Measurements from ENCODE around the gene MAP3K4. TPM values are rescaled to one million over a fixed set of nuclear protein-coding genes. Genes with fewer than 3 reads are reported as not detected.

Gene MAP3K4
- total RNA-seq, 2 donors from 2014 or later, result 32.1 to 42.2 TPM

DNA sequence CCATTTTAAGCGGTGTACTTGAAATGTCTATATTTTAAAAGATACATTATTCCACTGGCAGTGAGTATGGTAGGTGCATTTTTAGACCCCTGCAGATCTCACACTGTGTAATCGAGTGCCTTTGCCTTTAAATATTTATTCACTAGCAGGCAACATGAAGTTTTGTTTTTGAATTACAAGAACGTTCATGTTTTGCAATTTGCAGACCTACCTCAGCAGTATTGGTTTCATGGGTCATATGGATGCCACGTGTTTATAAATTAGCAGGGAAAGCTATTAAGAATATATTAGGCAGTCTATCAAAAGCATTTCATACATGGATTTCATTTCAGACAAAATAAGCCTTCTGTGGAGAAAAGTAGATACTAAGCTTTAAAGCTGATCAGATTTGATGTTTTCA lies 7.2 kb downstream of the MAP3K4 start:
- H3K4me1 ChIP-seq, result no peaks in the 10 kb centered on the region
- no peak overlapping the region for H3K4me3 ChIP-seq
- H3K27me3 ChIP-seq, result no peaks in the 10 kb centered on the region
- H3K9ac ChIP-seq (ENCODE audit: low read depth in 2 of 2, low read length in 2 of 2), result no peak overlapping the region
- intact Hi-C loops (cut with DNase I), result loop anchor here (10.0 kb wide), 1 partner anchor 276 kb away; the partner anchor contains the start of gene AGPAT4
- H3K36me3 ChIP-seq, result no peaks in the 10 kb centered on the region
- no peak for DNase-seq
- TF ChIP-seq CTCF (IDR thresholded peaks at IDR 0.05), result no peak
- H3K9me3 ChIP-seq, result no peaks in the 10 kb centered on the region
- H3K27ac ChIP-seq, result no peak overlapping the region

DNA sequence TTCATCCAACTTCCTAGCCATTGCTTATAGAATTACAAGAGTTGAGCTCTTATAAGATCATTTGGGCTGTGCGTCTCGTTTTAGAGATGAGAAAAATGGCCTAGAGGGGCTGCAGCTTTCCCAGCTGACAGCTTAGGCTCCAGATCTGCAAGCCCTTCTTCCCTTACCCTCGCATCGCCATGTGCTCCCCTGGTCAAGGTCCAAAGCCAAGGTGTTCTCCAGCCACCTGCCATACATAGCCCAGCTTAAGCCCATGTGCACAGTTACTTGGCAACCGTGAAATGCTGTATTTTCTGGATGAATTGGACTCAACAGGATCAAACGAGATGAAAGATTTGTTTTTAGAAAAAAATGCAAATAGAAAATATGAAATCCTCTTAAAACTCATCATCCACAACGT lies 7.9 kb downstream of the MAP3K4 start:
- intact Hi-C loops (cut with DNase I), result loop anchor here (10.0 kb wide), 1 partner anchor 275 kb away; the partner anchor contains the start of gene AGPAT4
- no peak overlapping the region for H3K27ac ChIP-seq
- no peak for TF ChIP-seq CTCF (IDR thresholded peaks at IDR 0.05)
- no peaks in the 10 kb centered on the region for H3K36me3 ChIP-seq
- no peak overlapping the region for H3K9ac ChIP-seq (ENCODE audit: low read depth in 2 of 2, low read length in 2 of 2)
- no peak overlapping the region for H3K4me3 ChIP-seq
- H3K27me3 ChIP-seq, result no peaks in the 10 kb centered on the region
- no peak for DNase-seq
- H3K4me1 ChIP-seq, result no peaks in the 10 kb centered on the region
- no peaks in the 10 kb centered on the region for H3K9me3 ChIP-seq

DNA sequence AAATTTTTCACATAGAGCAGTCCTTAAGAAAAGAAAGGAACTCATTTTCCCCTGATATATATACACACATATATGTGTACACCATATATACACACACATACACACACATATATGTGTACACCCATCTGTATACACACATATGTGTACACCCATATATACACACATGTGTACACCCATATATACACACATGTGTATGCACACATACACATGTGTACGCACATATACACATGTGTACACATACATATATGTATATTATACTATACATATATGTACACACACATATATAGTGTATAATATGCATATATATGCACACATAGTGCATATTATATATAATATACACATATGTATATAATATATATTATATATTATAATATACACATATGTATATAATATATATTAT lies 9.1 kb downstream of the MAP3K4 start:
- Histone ChIP-seq H3K9ac (ENCODE audit: low read depth in 2 of 2, low read length in 2 of 2) (no peak overlapping the region), H3K4me3 (no peak overlapping the region), H3K9me3 (no peaks in the 10 kb centered on the region), H3K4me1 (no peaks in the 10 kb centered on the region), H3K27ac (no peak overlapping the region), H3K27me3 (no peaks in the 10 kb centered on the region), H3K36me3 (no peaks in the 10 kb centered on the region)
- TF ChIP-seq CTCF (IDR thresholded peaks at IDR 0.05), result no peak
- intact Hi-C loops (cut with DNase I), result no loop called here
- no peak for DNase-seq

DNA sequence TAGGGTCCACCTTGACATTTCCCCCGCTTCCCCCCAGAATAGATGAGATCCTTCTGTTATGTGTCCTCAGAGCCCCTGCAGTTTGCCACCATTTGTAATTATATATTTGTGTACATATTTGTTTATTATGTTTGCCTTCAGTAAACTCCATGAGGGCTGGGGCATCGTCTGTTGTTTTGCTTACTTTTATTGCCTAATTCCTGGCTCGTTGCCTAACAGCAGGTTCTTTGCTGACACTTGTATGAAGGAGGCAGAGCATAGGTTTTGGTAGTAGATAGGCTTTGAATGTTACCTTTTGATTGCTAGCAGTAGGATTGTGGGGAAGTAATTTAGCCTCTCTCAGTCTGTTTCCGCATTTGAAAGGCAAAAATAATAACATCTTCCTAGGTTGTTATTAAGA lies 9.9 kb downstream of the MAP3K4 start:
- no peaks in the 10 kb centered on the region for H3K9me3 ChIP-seq
- no peak overlapping the region for H3K4me3 ChIP-seq
- intact Hi-C loops (cut with DNase I), result no loop called here
- H3K27ac ChIP-seq, result no peak overlapping the region
- no peaks in the 10 kb centered on the region for H3K36me3 ChIP-seq
- no peak overlapping the region for H3K9ac ChIP-seq (ENCODE audit: low read depth in 2 of 2, low read length in 2 of 2)
- no peaks in the 10 kb centered on the region for H3K4me1 ChIP-seq
- TF ChIP-seq CTCF (IDR thresholded peaks at IDR 0.05), result no peak
- no peaks in the 10 kb centered on the region for H3K27me3 ChIP-seq
- DNase-seq, result no peak

GRCh38 chr6:161003336-161003735 lies 11.8 kb downstream of the MAP3K4 start:
- no peaks in the 10 kb centered on the region for H3K36me3 ChIP-seq
- no peak for DNase-seq
- H3K9ac ChIP-seq (ENCODE audit: low read depth in 2 of 2, low read length in 2 of 2), result no peak overlapping the region
- no peaks in the 10 kb centered on the region for H3K4me1 ChIP-seq
- intact Hi-C loops (cut with DNase I), result no loop called here
- H3K27ac ChIP-seq, result no peak overlapping the region
- no peak overlapping the region for H3K4me3 ChIP-seq
- no peaks in the 10 kb centered on the region for H3K9me3 ChIP-seq
- TF ChIP-seq CTCF (IDR thresholded peaks at IDR 0.05), result no peak
- H3K27me3 ChIP-seq, result no peaks in the 10 kb centered on the region

DNA sequence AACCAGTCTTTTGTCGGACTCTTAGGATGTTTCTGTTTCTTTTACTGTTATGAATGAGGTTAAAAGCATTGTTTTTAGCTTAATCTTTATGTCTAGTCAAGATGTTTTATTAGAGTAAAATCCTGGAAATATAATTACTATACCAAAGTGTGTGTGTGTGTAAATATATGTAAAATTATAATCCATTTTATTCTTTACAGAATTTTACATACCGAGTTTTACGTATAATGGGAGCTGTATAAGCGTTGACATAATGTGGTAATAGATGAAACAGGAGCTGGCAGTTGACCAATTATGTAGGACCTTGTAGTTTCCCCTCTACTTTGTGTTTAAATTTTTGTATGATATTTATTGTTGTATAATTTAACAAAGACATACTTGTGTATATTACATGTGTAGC lies 16.7 kb downstream of the MAP3K4 start:
- no peaks in the 10 kb centered on the region for H3K4me1 ChIP-seq
- no peak for TF ChIP-seq CTCF (IDR thresholded peaks at IDR 0.05)
- H3K27me3 ChIP-seq, result no peaks in the 10 kb centered on the region
- DNase-seq, result no peak
- no peaks in the 10 kb centered on the region for H3K9me3 ChIP-seq
- H3K36me3 ChIP-seq, result no peaks in the 10 kb centered on the region
- intact Hi-C loops (cut with DNase I), result no loop called here
- H3K27ac ChIP-seq, result no peak overlapping the region
- no peak overlapping the region for H3K9ac ChIP-seq (ENCODE audit: low read depth in 2 of 2, low read length in 2 of 2)
- no peak overlapping the region for H3K4me3 ChIP-seq

Measured in colonic mucosa (tissue), 4 donors.